K562 (cell line): ENCODE measurements around the gene ELOF1. TPM values are rescaled to one million over a fixed set of nuclear protein-coding genes. Genes with fewer than 3 reads are reported as not detected.

Source experiments
- CC2D1A ChIP-seq: fragments of 450-650 bp; IDR thresholded peaks from 2 replicates; pipeline ENCODE4 v1.6.1; 2017; ENCODE audit warnings: mild to moderate bottlenecking
- FOXP1 ChIP-seq: sonication (generic); formaldehyde crosslinking; IDR thresholded peaks from 2 replicates; pipeline ENCODE4 v1.8.0; 2022; ENCODE audit warnings: mild to moderate bottlenecking, missing genetic modification reagents
- FUS ChIP-seq: fragments of 200-400 bp; formaldehyde crosslinking; optimal IDR thresholded peaks from 2 replicates; pipeline ENCODE3; 2017; ENCODE audit warnings: low read depth, low read length
- JUNB ChIP-seq: fragments of 450-650 bp; formaldehyde crosslinking; conservative IDR thresholded peaks from 2 replicates; pipeline ENCODE4 v1.4.0; 2020; ENCODE audit warnings: mild to moderate bottlenecking
- KHSRP ChIP-seq: fragments of 450-650 bp; IDR thresholded peaks from 2 replicates; pipeline ENCODE4 v1.6.1; 2017
- MYNN ChIP-seq, 2 experiments: sonication (generic); formaldehyde crosslinking in 1 of 2; IDR thresholded peaks; 2 replicates each; pipeline versions ENCODE4 v1.5.0 to v1.6.1; 2016 to 2020; ENCODE audit warnings: antibody characterized with exemption in 1 of 2, missing genetic modification reagents in 1 of 2
- RFX5 ChIP-seq: IDR thresholded peaks from 2 replicates; pipeline ENCODE4 v1.6.1; 2011; ENCODE audit warnings: low read depth, mild to moderate bottlenecking, improper control_type of control experiment, low read length
- SRSF1 ChIP-seq: fragments of 200-400 bp; formaldehyde crosslinking; IDR thresholded peaks from 2 replicates; pipeline ENCODE4 v1.6.1; 2017; ENCODE audit warnings: mild to moderate bottlenecking, low read depth, low read length, moderate library complexity
- TEAD1 ChIP-seq, 2 experiments: fragments of 450-650 bp in 1 of 2; sonication (generic) in 1 of 2; formaldehyde crosslinking; IDR thresholded peaks; 2 replicates each; pipeline versions ENCODE4 v1.4.0 to v1.8.0; 2020 to 2022; ENCODE audit warnings: mild to moderate bottlenecking in 2 of 2, missing genetic modification reagents in 1 of 2
- THAP12 ChIP-seq: fragments of 250-450 bp; sonication (Bioruptor Pico); IDR thresholded peaks from 2 replicates; pipeline ENCODE4 v1.9.0; 2021; ENCODE audit warnings: mild to moderate bottlenecking, inconsistent platforms
- TOE1 ChIP-seq, 2 experiments: fragments of 450-650 bp in 1 of 2; sonication (generic) in 1 of 2; formaldehyde crosslinking in 1 of 2; IDR thresholded peaks; 2 replicates each; pipeline versions ENCODE4 v1.7.1 to v1.8.0; 2016 to 2022; ENCODE audit warnings: borderline replicate concordance in 2 of 2, mild to moderate bottlenecking in 2 of 2, antibody characterized with exemption in 1 of 2, inconsistent platforms in 1 of 2, low read depth in 1 of 2, missing genetic modification reagents in 1 of 2, moderate library complexity in 1 of 2
- TSC22D4 ChIP-seq: fragments of 450-650 bp; IDR thresholded peaks from 2 replicates; pipeline ENCODE4 v1.6.1; 2016; ENCODE audit warnings: missing genetic modification characterization, missing biosample characterization, control low read depth
- ZBED1 ChIP-seq: IDR thresholded peaks from 2 replicates; pipeline ENCODE4 v1.6.1; 2014
- ZNF124 ChIP-seq: sonication (generic); formaldehyde crosslinking; IDR thresholded peaks from 2 replicates; pipeline ENCODE4 v1.8.1; 2022; ENCODE audit warnings: missing genetic modification reagents
- ZNF507 ChIP-seq: conservative IDR thresholded peaks from 2 replicates; pipeline ENCODE4 v1.6.1; 2017; ENCODE audit warnings: missing genetic modification characterization, missing compliant biosample characterization
- polyA plus RNA-seq, 8 experiments: library from polyadenylated mRNA; depleted of rRNA in 4 of 8; stranded (reverse) in 5 of 8; unstranded in 3 of 8; fragments of >200 nt; fragmentation: Nextera tagmentation in 2 of 8; fragmentation: Illumina TruSeq in 1 of 8; extraction: Ambion mirVana in 2 of 8; extraction: Trizol in 1 of 8; gene quantifications; 2 replicates each; pipeline versions ENCODE4 v1.2.1 to v1.2.3, GENCODE V29; 2011 to 2014; ENCODE audit warnings: inconsistent platforms in 1 of 8, missing spikeins in 1 of 8
- total RNA-seq, 7 experiments: library from RNA; depleted of rRNA in 6 of 7; stranded (reverse); fragments of >200 nt in 6 of 7; fragmentation: Illumina TruSeq in 2 of 7; extraction: Trizol in 2 of 7; gene quantifications; 2 replicates each; pipeline versions ENCODE4 v1.2.1 to v1.2.3, GENCODE V29; 2011 to 2021; ENCODE audit warnings: low replicate concordance in 1 of 7
- TF ChIP-seq, protein P1 (sequence below): fragments of 450-650 bp; IDR thresholded peaks from 2 replicates; pipeline ENCODE4 v1.6.1; 2016; ENCODE audit warnings: low read depth
- TF ChIP-seq, protein P2 (sequence below): fragments of 250-450 bp; sonication (Bioruptor Pico); IDR thresholded peaks from 2 replicates; pipeline ENCODE4 v1.4.0; 2020; ENCODE audit warnings: mild to moderate bottlenecking

ELOF1 gene
- total and polyA plus RNA-seq, 9 of the 15 experiments (the other 6 are each of a cell fraction or from before 2014, with no cell fraction given): 16.7 to 147 (median 74.2) TPM

GRCh38 chr19:11505504-11506100, 53.4 kb downstream of the ELOF1 start, which contains the start of gene ZNF653 (continued):
- TF ChIP-seq, protein P1, sequence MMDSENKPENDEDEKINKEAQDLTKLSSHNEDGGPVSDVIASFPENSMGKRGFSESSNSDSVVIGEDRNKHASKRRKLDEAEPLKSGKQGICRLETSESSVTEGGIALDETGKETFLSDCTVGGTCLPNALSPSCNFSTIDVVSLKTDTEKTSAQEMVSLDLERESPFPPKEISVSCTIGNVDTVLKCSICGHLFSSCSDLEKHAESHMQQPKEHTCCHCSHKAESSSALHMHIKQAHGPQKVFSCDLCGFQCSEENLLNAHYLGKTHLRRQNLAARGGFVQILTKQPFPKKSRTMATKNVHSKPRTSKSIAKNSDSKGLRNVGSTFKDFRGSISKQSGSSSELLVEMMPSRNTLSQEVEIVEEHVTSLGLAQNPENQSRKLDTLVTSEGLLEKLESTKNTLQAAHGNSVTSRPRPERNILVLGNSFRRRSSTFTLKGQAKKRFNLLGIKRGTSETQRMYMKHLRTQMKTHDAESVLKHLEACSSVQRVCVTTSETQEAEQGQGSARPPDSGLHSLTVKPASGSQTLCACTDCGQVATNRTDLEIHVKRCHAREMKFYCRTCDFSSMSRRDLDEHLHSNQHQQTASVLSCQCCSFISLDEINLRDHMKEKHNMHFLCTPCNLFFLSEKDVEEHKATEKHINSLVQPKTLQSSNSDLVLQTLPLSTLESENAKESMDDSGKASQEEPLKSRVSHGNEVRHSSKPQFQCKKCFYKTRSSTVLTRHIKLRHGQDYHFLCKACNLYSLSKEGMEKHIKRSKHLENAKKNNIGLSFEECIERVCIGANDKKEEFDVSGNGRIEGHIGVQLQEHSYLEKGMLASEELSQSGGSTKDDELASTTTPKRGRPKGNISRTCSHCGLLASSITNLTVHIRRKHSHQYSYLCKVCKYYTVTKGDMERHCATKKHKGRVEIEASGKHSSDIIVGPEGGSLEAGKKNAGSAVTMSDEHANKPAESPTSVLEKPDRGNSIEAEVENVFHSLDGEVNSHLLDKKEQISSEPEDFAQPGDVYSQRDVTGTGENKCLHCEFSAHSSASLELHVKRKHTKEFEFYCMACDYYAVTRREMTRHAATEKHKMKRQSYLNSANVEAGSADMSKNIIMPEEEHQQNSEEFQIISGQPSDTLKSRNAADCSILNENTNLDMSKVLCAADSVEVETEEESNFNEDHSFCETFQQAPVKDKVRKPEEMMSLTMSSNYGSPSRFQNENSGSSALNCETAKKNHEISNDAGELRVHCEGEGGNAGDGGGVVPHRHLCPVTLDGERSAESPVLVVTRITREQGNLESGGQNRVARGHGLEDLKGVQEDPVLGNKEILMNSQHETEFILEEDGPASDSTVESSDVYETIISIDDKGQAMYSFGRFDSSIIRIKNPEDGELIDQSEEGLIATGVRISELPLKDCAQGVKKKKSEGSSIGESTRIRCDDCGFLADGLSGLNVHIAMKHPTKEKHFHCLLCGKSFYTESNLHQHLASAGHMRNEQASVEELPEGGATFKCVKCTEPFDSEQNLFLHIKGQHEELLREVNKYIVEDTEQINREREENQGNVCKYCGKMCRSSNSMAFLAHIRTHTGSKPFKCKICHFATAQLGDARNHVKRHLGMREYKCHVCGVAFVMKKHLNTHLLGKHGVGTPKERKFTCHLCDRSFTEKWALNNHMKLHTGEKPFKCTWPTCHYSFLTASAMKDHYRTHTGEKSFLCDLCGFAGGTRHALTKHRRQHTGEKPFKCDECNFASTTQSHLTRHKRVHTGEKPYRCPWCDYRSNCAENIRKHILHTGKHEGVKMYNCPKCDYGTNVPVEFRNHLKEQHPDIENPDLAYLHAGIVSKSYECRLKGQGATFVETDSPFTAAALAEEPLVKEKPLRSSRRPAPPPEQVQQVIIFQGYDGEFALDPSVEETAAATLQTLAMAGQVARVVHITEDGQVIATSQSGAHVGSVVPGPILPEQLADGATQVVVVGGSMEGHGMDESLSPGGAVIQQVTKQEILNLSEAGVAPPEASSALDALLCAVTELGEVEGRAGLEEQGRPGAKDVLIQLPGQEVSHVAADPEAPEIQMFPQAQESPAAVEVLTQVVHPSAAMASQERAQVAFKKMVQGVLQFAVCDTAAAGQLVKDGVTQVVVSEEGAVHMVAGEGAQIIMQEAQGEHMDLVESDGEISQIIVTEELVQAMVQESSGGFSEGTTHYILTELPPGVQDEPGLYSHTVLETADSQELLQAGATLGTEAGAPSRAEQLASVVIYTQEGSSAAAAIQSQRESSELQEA: no peak
- no peak for TF ChIP-seq ZNF124 (CRISPR knock-in tag)
- no peak for TF ChIP-seq RFX5
- no peak for TF ChIP-seq ZNF507 (tag)
- no peak for TF ChIP-seq KHSRP
- TF ChIP-seq THAP12: peak; percentile 74
- TF ChIP-seq, protein P2, sequence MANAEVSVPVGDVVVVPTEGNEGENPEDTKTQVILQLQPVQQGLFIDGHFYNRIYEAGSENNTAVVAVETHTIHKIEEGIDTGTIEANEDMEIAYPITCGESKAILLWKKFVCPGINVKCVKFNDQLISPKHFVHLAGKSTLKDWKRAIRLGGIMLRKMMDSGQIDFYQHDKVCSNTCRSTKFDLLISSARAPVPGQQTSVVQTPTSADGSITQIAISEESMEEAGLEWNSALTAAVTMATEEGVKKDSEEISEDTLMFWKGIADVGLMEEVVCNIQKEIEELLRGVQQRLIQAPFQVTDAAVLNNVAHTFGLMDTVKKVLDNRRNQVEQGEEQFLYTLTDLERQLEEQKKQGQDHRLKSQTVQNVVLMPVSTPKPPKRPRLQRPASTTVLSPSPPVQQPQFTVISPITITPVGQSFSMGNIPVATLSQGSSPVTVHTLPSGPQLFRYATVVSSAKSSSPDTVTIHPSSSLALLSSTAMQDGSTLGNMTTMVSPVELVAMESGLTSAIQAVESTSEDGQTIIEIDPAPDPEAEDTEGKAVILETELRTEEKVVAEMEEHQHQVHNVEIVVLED (CRISPR knock-in tag): peak; percentile 31; the same call in 1 of the 2 replicates
- no peak for TF ChIP-seq SRSF1
- TF ChIP-seq MYNN (IDR thresholded peaks at IDR 0.05): peak; percentile 75
- TF ChIP-seq MYNN (CRISPR knock-in tag; IDR thresholded peaks at IDR 0.05): no peak
- no peak for TF ChIP-seq JUNB (CRISPR knock-in tag)
- TF ChIP-seq FUS: peak; percentile 60
- peak; percentile 17 for TF ChIP-seq FOXP1 (CRISPR knock-in tag)
- TF ChIP-seq ZBED1: peak; percentile 18; the same call in 1 of the 2 replicates
- no peak for TF ChIP-seq TSC22D4 (tag)
- TF ChIP-seq TEAD1 (CRISPR knock-in tag; IDR thresholded peaks at IDR 0.05): peak in 1 of 2 experiments; percentile 29; a peak in 1 of 4 replicates
- no peak for TF ChIP-seq CC2D1A
- no peak for TF ChIP-seq TOE1 (IDR thresholded peaks at IDR 0.05; ENCODE audit: borderline replicate concordance)
- no peak for TF ChIP-seq TOE1 (CRISPR knock-in tag; IDR thresholded peaks at IDR 0.05; ENCODE audit: borderline replicate concordance, low read depth)
